BE2C (cell line): ENCODE measurements around the gene PLCB4.

ENCODE experiments used
- DNase-seq: peaks from one replicate; pipeline ENCODE4 v3.0.0-alpha.2; 2020
- H3K27me3 ChIP-seq: fragments of 250-450 bp; sonication (Bioruptor Pico); 2 replicates; pipeline ENCODE4 v1.5.1; 2020; ENCODE audit warnings: mild to moderate bottlenecking
- H3K36me3 ChIP-seq: fragments of 250-450 bp; sonication (Bioruptor Pico); 2 replicates; pipeline ENCODE4 v1.5.1; 2020; ENCODE audit warnings: mild to moderate bottlenecking
- H3K4me1 ChIP-seq: fragments of 250-450 bp; sonication (Bioruptor Pico); 2 replicates; pipeline ENCODE4 v1.5.1; 2020
- H3K4me3 ChIP-seq: 2 replicates; pipeline ENCODE4 v1.5.1; 2011; ENCODE audit warnings: low read depth, low read length
- H3K9me3 ChIP-seq: fragments of 250-450 bp; sonication (Bioruptor Pico); 2 replicates; pipeline ENCODE4 v1.5.1; 2020
- CTCF ChIP-seq: IDR thresholded peaks from 2 replicates; pipeline ENCODE4 v1.5.1; 2012; ENCODE audit warnings: mild to moderate bottlenecking, low read depth, low read length

PLCB4 gene

DNA sequence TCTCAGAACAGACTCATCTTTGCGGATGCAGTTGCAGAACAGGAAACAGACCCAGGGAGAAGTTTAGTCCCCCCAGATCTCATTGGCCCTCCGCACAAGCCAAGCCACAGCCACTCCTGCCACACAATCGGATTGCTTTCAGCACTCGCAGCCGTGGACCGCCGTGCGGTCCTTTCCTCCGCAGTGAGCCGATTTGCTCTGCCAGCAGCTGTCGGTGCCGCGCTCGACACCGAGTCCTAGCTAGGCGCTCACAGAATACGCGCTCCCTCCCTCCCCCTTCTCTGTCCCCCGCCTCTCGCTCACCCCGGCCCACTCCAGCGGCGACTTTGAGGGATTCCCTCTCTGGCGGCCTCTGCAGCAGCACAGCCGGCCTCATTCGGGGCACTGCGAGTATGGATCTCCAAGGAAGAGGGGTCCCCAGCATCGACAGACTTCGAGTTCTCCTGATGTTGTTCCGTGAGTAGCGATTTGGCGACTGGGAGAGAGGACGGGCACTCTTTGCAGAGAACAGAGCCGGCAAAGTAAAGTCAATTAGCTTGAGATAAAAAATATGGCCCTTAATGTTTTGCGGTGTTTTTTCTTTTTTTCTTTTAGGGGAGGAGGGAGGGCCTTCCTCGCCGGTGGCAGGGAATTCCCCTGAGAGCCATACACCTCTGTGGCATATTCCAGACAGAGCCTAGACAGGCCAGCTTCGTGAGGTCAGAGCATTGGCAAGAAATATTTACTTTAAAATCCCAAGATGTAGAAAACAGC is 445.8 kb downstream of the PLCB4 start, which contains the start of gene LAMP5:
TSS of gene LAMP5 (plus strand) at position 130 of the 753 bp plus-strand sequence. CDS start at position 393, 263 bp downstream.
- Histone ChIP-seq H3K36me3 (peaks cover 40% of the 10 kb centered on the region), H3K9me3 (no peaks in the 10 kb centered on the region), H3K4me1 (peaks cover 9% of the 10 kb centered on the region), H3K27me3 (no peaks in the 10 kb centered on the region), H3K4me3 (peak within 1 kb of the TSS; percentile 84)
- peak; percentile 88 for DNase-seq
- TF ChIP-seq CTCF: no peak

DNA sequence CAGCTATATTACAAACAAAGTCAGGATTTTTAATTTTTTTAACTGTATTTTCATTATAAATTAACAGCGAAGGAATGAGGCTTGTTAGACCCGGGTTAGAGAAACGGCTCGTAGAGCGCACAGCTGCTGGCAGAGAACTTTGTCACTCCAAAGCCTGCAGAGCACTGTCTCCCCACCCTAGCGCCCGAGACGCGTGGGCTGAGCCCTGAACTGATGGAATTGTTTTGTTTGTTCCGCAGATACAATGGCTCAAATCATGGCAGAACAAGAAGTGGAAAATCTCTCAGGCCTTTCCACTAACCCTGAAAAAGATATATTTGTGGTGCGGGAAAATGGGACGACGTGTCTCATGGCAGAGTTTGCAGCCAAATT is 446.3 kb downstream of the PLCB4 start:
- no peak for TF ChIP-seq CTCF
- Histone ChIP-seq H3K27me3 (no peaks in the 10 kb centered on the region), H3K4me1 (peaks cover 9% of the 10 kb centered on the region), H3K9me3 (no peaks in the 10 kb centered on the region), H3K4me3 (peak overlapping the region; percentile 84), H3K36me3 (peaks cover 45% of the 10 kb centered on the region)
- no peak for DNase-seq

DNA sequence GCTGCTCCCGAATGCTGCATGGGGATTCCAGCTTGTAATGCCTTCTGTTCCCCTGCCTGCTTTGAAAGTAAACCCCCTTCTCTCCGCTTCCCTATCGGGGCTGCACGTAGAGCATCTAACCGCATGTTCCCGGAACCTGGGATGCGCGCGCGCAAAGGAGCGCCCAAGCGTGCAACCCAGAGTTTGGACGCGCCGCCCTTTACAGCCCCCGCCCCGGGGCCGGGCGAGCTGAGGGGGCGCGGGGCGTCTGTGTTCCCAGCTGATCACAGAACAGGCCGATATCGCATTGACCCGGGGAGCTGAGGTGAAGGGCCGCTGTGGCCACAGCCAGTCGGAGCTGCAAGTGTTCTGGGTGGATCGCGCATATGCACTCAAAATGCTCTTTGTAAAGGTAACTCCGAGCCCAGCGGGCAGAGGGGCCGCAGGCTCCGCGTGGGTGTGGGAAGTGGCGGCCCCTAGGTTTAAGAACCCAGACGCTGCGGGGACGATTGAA is 446.9 kb downstream of the PLCB4 start:
- Histone ChIP-seq H3K27me3 (no peaks in the 10 kb centered on the region), H3K36me3 (peaks cover 51% of the 10 kb centered on the region), H3K4me1 (peaks cover 9% of the 10 kb centered on the region), H3K9me3 (no peaks in the 10 kb centered on the region), H3K4me3 (peak overlapping the region; percentile 84)
- no peak for TF ChIP-seq CTCF
- peak; percentile 73 for DNase-seq

DNA sequence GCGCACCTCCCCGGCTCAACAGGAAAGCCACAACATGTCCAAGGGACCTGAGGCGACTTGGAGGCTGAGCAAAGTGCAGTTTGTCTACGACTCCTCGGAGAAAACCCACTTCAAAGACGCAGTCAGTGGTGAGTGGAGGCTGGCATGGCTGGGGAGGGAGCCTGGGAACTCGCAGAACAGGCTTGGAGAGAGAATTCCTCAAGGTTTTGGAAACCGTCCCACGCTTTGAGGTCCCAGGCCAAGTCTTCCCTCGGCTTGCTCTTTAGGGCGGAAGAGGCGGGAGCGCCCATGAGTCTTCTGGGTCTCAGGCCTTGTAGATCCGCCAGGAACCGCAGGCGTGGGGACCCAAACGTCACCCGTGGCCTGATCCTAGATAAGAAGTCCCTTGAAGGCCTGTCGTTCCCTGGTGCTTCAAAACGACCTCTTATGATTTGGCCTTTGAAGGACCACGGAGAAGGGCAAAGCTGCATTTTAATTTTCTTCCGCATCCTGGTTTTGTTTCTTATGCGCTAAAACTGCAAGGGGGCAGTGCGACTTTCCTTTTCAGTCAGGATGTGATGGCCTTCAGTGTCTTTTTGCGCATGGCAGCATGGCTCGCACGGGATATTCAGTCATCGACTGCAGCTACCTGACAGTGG is 447.5 kb downstream of the PLCB4 start:
- H3K4me3 ChIP-seq: peak overlapping the region; percentile 84
- H3K9me3 ChIP-seq: no peaks in the 10 kb centered on the region
- peak; percentile 36; the same call in 1 of the 2 replicates for TF ChIP-seq CTCF
- H3K36me3 ChIP-seq: peaks cover 57% of the 10 kb centered on the region
- peak; percentile 49 for DNase-seq
- H3K27me3 ChIP-seq: no peaks in the 10 kb centered on the region
- H3K4me1 ChIP-seq: peaks cover 9% of the 10 kb centered on the region

DNA sequence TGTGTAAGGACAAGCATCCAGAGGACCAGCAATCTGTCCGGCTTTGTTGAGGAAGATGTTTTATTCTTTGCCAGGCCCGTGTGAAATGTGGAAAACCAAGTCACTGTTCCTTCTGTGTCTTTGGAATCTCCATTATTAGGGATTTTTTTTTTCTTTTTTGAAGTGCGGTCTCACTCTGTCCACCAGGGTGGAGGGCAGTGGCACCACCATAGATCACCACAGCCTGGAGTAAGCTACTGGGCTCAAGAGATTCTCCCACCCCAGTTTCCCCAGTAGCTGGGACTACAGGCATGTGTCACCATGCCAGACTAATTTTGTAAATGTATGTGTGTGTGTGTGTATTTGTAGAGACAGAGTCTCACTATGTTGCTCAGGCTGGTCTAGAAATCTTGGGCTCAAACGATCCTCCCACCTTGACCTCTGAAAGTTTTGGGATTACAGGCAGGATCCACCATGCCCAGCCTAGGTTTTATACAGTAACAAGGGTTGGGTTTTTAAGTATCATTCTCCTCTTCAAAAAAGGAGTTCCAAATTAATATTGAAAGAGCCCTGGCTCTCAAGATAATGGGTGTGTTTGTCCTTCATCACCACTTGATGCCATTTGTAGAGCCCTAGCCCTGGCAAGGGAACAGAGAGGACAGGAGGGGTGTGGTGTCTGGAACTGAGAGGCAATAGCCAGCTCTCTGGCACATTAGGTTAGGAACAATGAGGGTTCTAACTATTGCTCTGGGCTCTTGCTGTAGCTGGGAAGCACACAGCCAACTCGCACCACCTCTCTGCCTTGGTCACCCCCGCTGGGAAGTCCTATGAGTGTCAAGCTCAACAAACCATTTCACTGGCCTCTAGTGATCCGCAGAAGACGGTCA is 448.6 kb downstream of the PLCB4 start:
- Histone ChIP-seq H3K27me3 (no peaks in the 10 kb centered on the region), H3K9me3 (no peaks in the 10 kb centered on the region; the same call in 1 of the 2 replicates), H3K4me1 (peaks cover 9% of the 10 kb centered on the region), H3K36me3 (peaks cover 68% of the 10 kb centered on the region), H3K4me3 (peak overlapping the region; percentile 84)
- peak; percentile 48 for TF ChIP-seq CTCF
- no peak for DNase-seq
